H7 (cell line): ENCODE measurements around the gene STRN4. TPM values are rescaled to one million over a fixed set of nuclear protein-coding genes. Genes with fewer than 3 reads are reported as not detected.
A peak's percentile ranks its signal among the peaks of the same experiment; 100 is the strongest.

Experiments used
- DNase-seq: peaks from one replicate; pipeline ENCODE4 v3.0.0; 2012
- H3K27me3 ChIP-seq: 2 replicates; pipeline ENCODE4 v1.6.0; 2011; ENCODE audit warnings: mild to moderate bottlenecking, low read length; ENCODE audit not compliant: control insufficient read depth, insufficient read depth
- H3K36me3 ChIP-seq: replicated peaks from 2 replicates; pipeline ENCODE4 v1.5.1; 2011; ENCODE audit warnings: low read length; ENCODE audit not compliant: control insufficient read depth, insufficient read depth
- H3K4me3 ChIP-seq: 2 replicates; pipeline ENCODE4 v1.5.1; 2011; ENCODE audit warnings: low read depth, mild to moderate bottlenecking, control low read depth, low read length, moderate library complexity; ENCODE audit not compliant: insufficient read depth
- total RNA-seq: library from RNA; depleted of rRNA; stranded (reverse); fragments of >200 nt; shearing (Covaris generic); gene quantifications from 2 replicates; pipeline ENCODE4 v1.2.3, GENCODE V29; 2014

The STRN4 gene
- total RNA-seq, 1 experiment from 2014 or later, result 188 TPM

- Histone ChIP-seq H3K36me3 (peaks cover 34% of the 10 kb centered on the region), H3K4me3 (no peak overlapping the region), H3K27me3 (no peaks in the 10 kb centered on the region)
- DNase-seq, result peak; percentile 93
Observed at GRCh38 chr19:46704379-46705076, 41.7 kb downstream of the STRN4 start.

- DNase-seq, result no peak
- H3K36me3 ChIP-seq, result peaks cover 37% of the 10 kb centered on the region
- no peak overlapping the region for H3K4me3 ChIP-seq
- no peaks in the 10 kb centered on the region for H3K27me3 ChIP-seq
Observed at GRCh38 chr19:46700704-46701103, 45.5 kb downstream of the STRN4 start.

- no peak for DNase-seq
- H3K27me3 ChIP-seq, result no peaks in the 10 kb centered on the region
- no peak overlapping the region for H3K4me3 ChIP-seq
- peaks cover 44% of the 10 kb centered on the region for H3K36me3 ChIP-seq
Observed at GRCh38 chr19:46698395-46699321, 47.6 kb downstream of the STRN4 start.

GRCh38 chr19:46697204-46697960 is 48.9 kb downstream of the STRN4 start:
- peak; percentile 100 for DNase-seq
- peaks cover 54% of the 10 kb centered on the region for H3K36me3 ChIP-seq
- H3K4me3 ChIP-seq, result peak overlapping the region; percentile 24
- no peaks in the 10 kb centered on the region for H3K27me3 ChIP-seq

- peaks cover 56% of the 10 kb centered on the region for H3K36me3 ChIP-seq
- H3K4me3 ChIP-seq, result no peak overlapping the region; the same call in 1 of the 2 replicates
- no peaks in the 10 kb centered on the region for H3K27me3 ChIP-seq
- DNase-seq, result no peak
Observed at GRCh38 chr19:46696866-46697203, 49.4 kb downstream of the STRN4 start.

- Histone ChIP-seq H3K36me3 (peaks cover 62% of the 10 kb centered on the region), H3K4me3 (no peak overlapping the region)
Observed at GRCh38 chr19:46696052-46696451, 50.2 kb downstream of the STRN4 start.

GRCh38 chr19:46693760-46694159 is 52.5 kb downstream of the STRN4 start:
- no peaks in the 10 kb centered on the region for H3K27me3 ChIP-seq
- no peak overlapping the region for H3K4me3 ChIP-seq
- DNase-seq, result no peak
- peaks cover 54% of the 10 kb centered on the region for H3K36me3 ChIP-seq

More at GRCh38 chr19:46696052-46696451, 50.2 kb downstream of the STRN4 start:
- H3K27me3 ChIP-seq, result no peaks in the 10 kb centered on the region
- no peak for DNase-seq

- peaks cover 49% of the 10 kb centered on the region for H3K36me3 ChIP-seq
- H3K27me3 ChIP-seq, result no peaks in the 10 kb centered on the region
- DNase-seq, result no peak
- no peak overlapping the region for H3K4me3 ChIP-seq
Observed at GRCh38 chr19:46692918-46693722, 53.1 kb downstream of the STRN4 start.

GRCh38 chr19:46691948-46692347 is 54.3 kb downstream of the STRN4 start:
- H3K36me3 ChIP-seq, result peaks cover 56% of the 10 kb centered on the region
- no peaks in the 10 kb centered on the region for H3K27me3 ChIP-seq
- no peak overlapping the region for H3K4me3 ChIP-seq
- DNase-seq, result no peak

GRCh38 chr19:46691104-46691503 is 55.1 kb downstream of the STRN4 start:
- DNase-seq, result no peak
- Histone ChIP-seq H3K27me3 (no peaks in the 10 kb centered on the region), H3K36me3 (peaks cover 54% of the 10 kb centered on the region), H3K4me3 (no peak overlapping the region)

- H3K36me3 ChIP-seq, result peaks cover 52% of the 10 kb centered on the region
- H3K27me3 ChIP-seq, result no peaks in the 10 kb centered on the region
- no peak overlapping the region for H3K4me3 ChIP-seq
- no peak for DNase-seq
Observed at GRCh38 chr19:46689358-46689757, 56.9 kb downstream of the STRN4 start.

GRCh38 chr19:46687438-46688145 is 58.7 kb downstream of the STRN4 start:
- no peak for DNase-seq
- Histone ChIP-seq H3K4me3 (no peak overlapping the region), H3K27me3 (no peaks in the 10 kb centered on the region), H3K36me3 (peaks cover 44% of the 10 kb centered on the region)

GRCh38 chr19:46685189-46685588 is 61.1 kb downstream of the STRN4 start:
- Histone ChIP-seq H3K4me3 (no peak overlapping the region), H3K27me3 (no peaks in the 10 kb centered on the region), H3K36me3 (peaks cover 34% of the 10 kb centered on the region)
- DNase-seq, result no peak
